HCT116 (cell line): Measurements from ENCODE around the gene RPS6KA6. TPM values are rescaled to one million over a fixed set of nuclear protein-coding genes. Genes with fewer than 3 reads are reported as not detected.

Experiments
- ATAC-seq: fragments of 200-7000 bp; cut with Tn5 transposase; 2 replicates; pipeline ENCODE4 v1.9.1; 2020; ENCODE audit warnings: mild to moderate bottlenecking, moderate library complexity
- BruUV-seq: library from RNA; stranded (reverse); fragments of 400-500 nt; replicated peaks from 2 replicates; lab custom pipeline; 2021; lab: Mats Ljungman, UMichigan
- CTCF ChIA-PET: fragments of 300-600 bp; sonication (Branson Sonifier 250); formaldehyde crosslinking; loops from one replicate; lab custom pipeline; 2021; ENCODE audit warnings: antibody characterized with exemption; lab: Charles Lee
- POLR2A ChIA-PET: fragments of 300-600, 350-600 bp; sonication (Branson Sonifier 250); formaldehyde crosslinking; loops from one replicate; lab custom pipeline; 2021; ENCODE audit warnings: antibody characterized with exemption; lab: Charles Lee
- RAD21 ChIA-PET, 2 experiments: fragments of 300-600 bp; sonication (Branson Sonifier 250); formaldehyde crosslinking; loops; one replicate each; lab custom pipeline; 2023; ENCODE audit warnings: low total read pairs in 2 of 2; ENCODE audit not compliant: uncharacterized antibody in 2 of 2, unreplicated experiment in 2 of 2, low non-redundant PET in 1 of 2; lab: Charles Lee
- DNase-seq: peaks from one replicate; pipeline ENCODE4 v3.0.0-alpha.2; 2010; ENCODE audit warnings: low read depth, low spot score
- H2AFZ ChIP-seq: fragments of 200-600 bp; shearing (Covaris generic), sonication (generic); 2 replicates; pipeline ENCODE4 v1.6.1; 2017; ENCODE audit warnings: low read depth, mixed run types, mixed read lengths, antibody characterized with exemption, low read length; ENCODE audit not compliant: poor library complexity, severe bottlenecking
- H3K27ac ChIP-seq: 2 replicates; pipeline ENCODE4 v1.5.1; 2012; ENCODE audit warnings: low read depth, low read length
- H3K27me3 ChIP-seq: fragments of 200-600 bp; sonication (generic); 2 replicates; pipeline ENCODE4 v1.6.1; 2016; ENCODE audit warnings: mixed run types, low read length, mixed read lengths; ENCODE audit not compliant: insufficient read depth
- H3K36me3 ChIP-seq, 2 experiments: fragments of 200-500 bp in 1 of 2; fragments of 200-600 bp in 1 of 2; sonication (Bioruptor generic) in 1 of 2; sonication (generic) in 1 of 2; 2 replicates each; pipeline versions ENCODE4 v1.5.1 to v1.6.1; 2014 to 2016; ENCODE audit warnings: low read length in 2 of 2, inconsistent platforms in 1 of 2, mixed read lengths in 1 of 2, mixed run types in 1 of 2; ENCODE audit not compliant: insufficient read depth in 2 of 2, control insufficient read depth in 1 of 2
- H3K4me1 ChIP-seq, 2 experiments: fragments of 200-600 bp in 1 of 2; sonication (generic) in 1 of 2; 2 replicates each; pipeline versions ENCODE4 v1.5.1 to v1.6.1; 2012 to 2017; ENCODE audit warnings: low read length in 2 of 2, inconsistent platforms in 1 of 2, mild to moderate bottlenecking in 1 of 2, mixed read lengths in 1 of 2, mixed run types in 1 of 2, moderate library complexity in 1 of 2; ENCODE audit not compliant: insufficient read depth in 2 of 2, control insufficient read depth in 1 of 2
- H3K4me2 ChIP-seq: fragments of 200-600 bp; sonication (generic); 2 replicates; pipeline ENCODE4 v1.6.1; 2017; ENCODE audit warnings: mixed run types, low read length, mixed read lengths
- H3K4me3 ChIP-seq, 2 experiments: fragments of 200-600 bp in 1 of 2; sonication (generic) in 1 of 2; replicated peaks in 1 of 2; 2 replicates each; pipeline ENCODE4 v1.5.1; 2011 to 2016; ENCODE audit warnings: low read length in 2 of 2, control low read depth in 1 of 2, low read depth in 1 of 2, mild to moderate bottlenecking in 1 of 2, mixed read lengths in 1 of 2, mixed run types in 1 of 2
- H3K79me2 ChIP-seq: fragments of 200-600 bp; sonication (generic); 2 replicates; pipeline ENCODE4 v1.6.1; 2017; ENCODE audit warnings: mild to moderate bottlenecking, mixed run types, low read length, moderate library complexity, mixed read lengths; ENCODE audit not compliant: insufficient read depth
- H3K9ac ChIP-seq: fragments of 200-600 bp; sonication (generic); 2 replicates; pipeline ENCODE4 v1.6.1; 2016; ENCODE audit warnings: low read length, mixed read lengths
- H3K9me2 ChIP-seq: fragments of 200-600 bp; sonication (generic), shearing (Covaris generic); 2 replicates; pipeline ENCODE4 v1.6.1; 2017; ENCODE audit warnings: mixed run types, mild to moderate bottlenecking, moderate library complexity; ENCODE audit not compliant: insufficient read depth
- H3K9me3 ChIP-seq, 2 experiments: fragments of 200-500 bp in 1 of 2; fragments of 200-600 bp in 1 of 2; sonication (Bioruptor generic) in 1 of 2; sonication (generic) in 1 of 2; 2 replicates each; pipeline ENCODE4 v1.6.1; 2014 to 2017; ENCODE audit warnings: low read length in 2 of 2, mixed read lengths in 2 of 2, inconsistent platforms in 1 of 2, low read depth in 1 of 2, mild to moderate bottlenecking in 1 of 2, mixed run types in 1 of 2, moderate library complexity in 1 of 2; ENCODE audit not compliant: control insufficient read depth in 1 of 2, insufficient read depth in 1 of 2
- H4K20me1 ChIP-seq: fragments of 200-600 bp; sonication (generic), shearing (Covaris generic); 2 replicates; pipeline ENCODE4 v1.6.1; 2017; ENCODE audit warnings: mixed run types, mild to moderate bottlenecking, moderate library complexity; ENCODE audit not compliant: insufficient read depth
- EGR1 ChIP-seq: IDR thresholded peaks from 2 replicates; pipeline ENCODE4 v1.6.1; 2012; ENCODE audit warnings: low read depth
- EZH2 ChIP-seq: fragments of 200-600 bp; sonication (generic); IDR thresholded peaks from 2 replicates; pipeline ENCODE4 v1.6.1; 2017; ENCODE audit warnings: antibody characterized with exemption, mixed run types
- JUND ChIP-seq: IDR thresholded peaks from 2 replicates; pipeline ENCODE4 v1.6.1; 2012
- POLR2A ChIP-seq: IDR thresholded peaks from 2 replicates; pipeline ENCODE4 v1.7.0; 2011; ENCODE audit warnings: borderline replicate concordance; ENCODE audit not compliant: insufficient read depth, insufficient read length; ENCODE audit errors: extremely low read depth
- POLR2AphosphoS5 ChIP-seq: IDR thresholded peaks from 2 replicates; pipeline ENCODE4 v1.6.1; 2011; ENCODE audit warnings: mild to moderate bottlenecking, low read depth, low read length, moderate library complexity
- REST ChIP-seq: IDR thresholded peaks from 2 replicates; pipeline ENCODE4 v1.6.1; 2012; ENCODE audit warnings: low read depth
- SIN3A ChIP-seq: IDR thresholded peaks from 2 replicates; pipeline ENCODE4 v1.6.1; 2012; ENCODE audit warnings: low read depth
- SP1 ChIP-seq: IDR thresholded peaks from 2 replicates; pipeline ENCODE4 v1.6.1; 2012; ENCODE audit warnings: low read depth
- ZNF274 ChIP-seq: fragments of 200-500 bp; sonication (Bioruptor generic); IDR thresholded peaks from 2 replicates; pipeline ENCODE4 v1.6.1; 2014; ENCODE audit warnings: mild to moderate bottlenecking, low read depth, low read length, inconsistent platforms
- intact Hi-C: fragments of 100-400 bp; cut with micrococcal nuclease; formaldehyde crosslinking; loops from 2 replicates; pipeline ENCODE4 v1.10.0; 2022
- total RNA-seq: library from RNA; stranded (reverse); gene quantifications from one replicate; pipeline ENCODE4 v1.2.1, GENCODE V29; 2021; ENCODE audit not compliant: unreplicated experiment
- TF ChIP-seq, protein P1 (sequence below), 3 experiments: fragments of 200-600 bp in 1 of 3; sonication (generic) in 1 of 3; IDR thresholded peaks in 2 of 3; conservative IDR thresholded peaks in 1 of 3; 2 replicates each; pipeline ENCODE4 v1.5.1; 2012 to 2017; ENCODE audit warnings: low read depth in 2 of 3, low read length in 2 of 3, antibody characterized with exemption in 1 of 3, borderline replicate concordance in 1 of 3, control low read depth in 1 of 3, mild to moderate bottlenecking in 1 of 3, mixed read lengths in 1 of 3, mixed run types in 1 of 3, moderate library complexity in 1 of 3; ENCODE audit not compliant: insufficient read depth in 1 of 3

The RPS6KA6 gene
- total RNA-seq, 1 experiment from 2014 or later = not detected

- intact Hi-C loops = no loop called here
- no peak overlapping the region for H3K27ac ChIP-seq
These were observed 19.4 kb downstream of the RPS6KA6 start for GRCh38 chrX:84168574-84168973.

More at GRCh38 chrX:84168574-84168973, 19.4 kb downstream of the RPS6KA6 start:
- Histone ChIP-seq H3K36me3 (no peaks in the 10 kb centered on the region), H3K9ac (no peak overlapping the region), H3K79me2 (no peaks in the 10 kb centered on the region), H3K4me2 (no peak overlapping the region), H3K27me3 (no peaks in the 10 kb centered on the region), H3K4me3 (no peak overlapping the region), H3K9me2 (no peaks in the 10 kb centered on the region), H3K9me3 (no peaks in the 10 kb centered on the region; a peak in 1 of 4 replicates), H3K4me1 (no peaks in the 10 kb centered on the region), H4K20me1 (no peaks in the 10 kb centered on the region), H2AFZ (no peak overlapping the region)
- ChIA-PET POLR2A (no interaction called here), RAD21 (no interaction called here), CTCF (no interaction called here)
- ATAC-seq (no peak), DNase-seq (no peak)
- TF ChIP-seq REST (no peak), POLR2AphosphoS5 (no peak), SP1 (no peak), JUND (no peak), ZNF274 (no peak), EZH2 (no peak), POLR2A (no peak), SIN3A (no peak), EGR1 (no peak)
- TF ChIP-seq, protein P1, sequence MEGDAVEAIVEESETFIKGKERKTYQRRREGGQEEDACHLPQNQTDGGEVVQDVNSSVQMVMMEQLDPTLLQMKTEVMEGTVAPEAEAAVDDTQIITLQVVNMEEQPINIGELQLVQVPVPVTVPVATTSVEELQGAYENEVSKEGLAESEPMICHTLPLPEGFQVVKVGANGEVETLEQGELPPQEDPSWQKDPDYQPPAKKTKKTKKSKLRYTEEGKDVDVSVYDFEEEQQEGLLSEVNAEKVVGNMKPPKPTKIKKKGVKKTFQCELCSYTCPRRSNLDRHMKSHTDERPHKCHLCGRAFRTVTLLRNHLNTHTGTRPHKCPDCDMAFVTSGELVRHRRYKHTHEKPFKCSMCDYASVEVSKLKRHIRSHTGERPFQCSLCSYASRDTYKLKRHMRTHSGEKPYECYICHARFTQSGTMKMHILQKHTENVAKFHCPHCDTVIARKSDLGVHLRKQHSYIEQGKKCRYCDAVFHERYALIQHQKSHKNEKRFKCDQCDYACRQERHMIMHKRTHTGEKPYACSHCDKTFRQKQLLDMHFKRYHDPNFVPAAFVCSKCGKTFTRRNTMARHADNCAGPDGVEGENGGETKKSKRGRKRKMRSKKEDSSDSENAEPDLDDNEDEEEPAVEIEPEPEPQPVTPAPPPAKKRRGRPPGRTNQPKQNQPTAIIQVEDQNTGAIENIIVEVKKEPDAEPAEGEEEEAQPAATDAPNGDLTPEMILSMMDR (IDR thresholded peaks at IDR 0.05 in 2 of 3, conservative IDR thresholded peaks at IDR 0.05 in 1 of 3; ENCODE audit: borderline replicate concordance in 1 of 3, insufficient read depth in 1 of 3, low read depth in 2 of 3, low read length in 2 of 3) = no peak
- no TSS peak for BruUV-seq
